K562 (cell line): ENCODE data around the gene ITGA6. TPM values are rescaled to one million over a fixed set of nuclear protein-coding genes. Genes with fewer than 3 reads are reported as not detected.

Source experiments
- ATAC-seq: fragments of 200-7000 bp; cut with Tn5 transposase; 3 replicates; pipeline ENCODE4 v1.9.1; 2020; ENCODE audit warnings: moderate library complexity
- BruUV-seq: library from RNA; stranded (reverse); fragments of 400-500 nt; replicated peaks from 2 replicates; lab custom pipeline; 2021; lab: Mats Ljungman, UMichigan
- CTCF ChIA-PET: fragments of 300-600 bp; formaldehyde crosslinking; extraction: SDS; loops from one replicate; lab custom pipeline; 2021; ENCODE audit warnings: low intra/inter-chr PET ratio; lab: Yijun Ruan, JAX
- POLR2A ChIA-PET: fragments of 300-600, 350-650 bp; sonication (Branson Sonifier 250); formaldehyde crosslinking; extraction: SDS; loops from one replicate; lab custom pipeline; 2021; ENCODE audit warnings: antibody characterized with exemption, inconsistent platforms; lab: Yijun Ruan, JAX
- DNase-seq, 4 experiments: peaks; one replicate each; pipeline versions ENCODE4 v3.0.0 to v3.0.0-alpha.2; 2011 to 2018; ENCODE audit warnings: low spot score in 3 of 4, mixed read lengths in 3 of 4; ENCODE audit errors: extremely low read depth in 1 of 4
- FAIRE-seq: peaks from 2 replicates; lab custom pipeline; 2011; peaks lifted over from hg19 to GRCh38; lab: Jason Lieb, UNC
- H2AFZ ChIP-seq: 2 replicates; pipeline ENCODE4 v1.6.0; 2011; ENCODE audit warnings: low read depth, low read length, control low read depth, inconsistent platforms
- H3K27ac ChIP-seq: fragments of 200-600 bp; 3 replicates; pipeline ENCODE4 v1.8.0; 2011; ENCODE audit warnings: low read depth, mild to moderate bottlenecking, control low read depth, inconsistent platforms, low read length, moderate library complexity, mixed read lengths; ENCODE audit errors: extremely low read depth
- H3K27me3 ChIP-seq, 2 experiments: fragments of 300-600 bp in 1 of 2; 2 replicates in 1 of 2; 3 replicates in 1 of 2; pipeline versions ENCODE4 v1.6.0 to v1.8.0; 2011; ENCODE audit warnings: inconsistent platforms in 2 of 2, low read length in 2 of 2, mild to moderate bottlenecking in 1 of 2, mixed read lengths in 1 of 2, moderate library complexity in 1 of 2; ENCODE audit not compliant: control insufficient read depth in 2 of 2, insufficient read depth in 2 of 2
- H3K36me3 ChIP-seq: fragments of 300-600 bp; 3 replicates; pipeline ENCODE4 v1.8.0; 2011; ENCODE audit warnings: mild to moderate bottlenecking, low read length, inconsistent platforms; ENCODE audit not compliant: control insufficient read depth, insufficient read depth
- H3K4me1 ChIP-seq, 2 experiments: fragments of 200-600 bp in 1 of 2; replicated peaks in 1 of 2; 2 replicates in 1 of 2; 3 replicates in 1 of 2; pipeline versions ENCODE4 v1.5.1 to v1.8.0; 2011; ENCODE audit warnings: inconsistent platforms in 2 of 2, low read length in 2 of 2, mild to moderate bottlenecking in 1 of 2, mixed read lengths in 1 of 2, moderate library complexity in 1 of 2; ENCODE audit not compliant: control insufficient read depth in 2 of 2, insufficient read depth in 2 of 2
- H3K4me2 ChIP-seq: 2 replicates; pipeline ENCODE4 v1.6.1; 2011; ENCODE audit warnings: low read length, control low read depth, inconsistent platforms, mixed read lengths; ENCODE audit not compliant: insufficient read depth
- H3K4me3 ChIP-seq: fragments of 200-600 bp; sonication (generic), shearing (Covaris generic); 2 replicates; pipeline ENCODE4 v1.5.1; 2016; ENCODE audit warnings: control low read depth, inconsistent platforms
- H3K79me2 ChIP-seq: fragments of 200-600 bp; 3 replicates; pipeline ENCODE4 v1.8.0; 2011; ENCODE audit warnings: low read length, inconsistent platforms; ENCODE audit not compliant: control insufficient read depth, insufficient read depth
- H3K9ac ChIP-seq, 2 experiments: 2 replicates each; pipeline versions ENCODE4 v1.6.0 to v1.6.1; 2011; ENCODE audit warnings: low read depth in 2 of 2, low read length in 2 of 2, control low read depth in 1 of 2, inconsistent platforms in 1 of 2, mild to moderate bottlenecking in 1 of 2, mixed read lengths in 1 of 2; ENCODE audit not compliant: insufficient read depth in 1 of 2
- H3K9me1 ChIP-seq: one replicate; pipeline ENCODE4 v1.6.0; 2011; ENCODE audit warnings: inconsistent platforms, mild to moderate bottlenecking, low read length, moderate library complexity; ENCODE audit not compliant: control insufficient read depth, insufficient read depth
- H3K9me3 ChIP-seq: replicated peaks from 2 replicates; pipeline ENCODE4 v1.5.1; 2011; ENCODE audit warnings: low read depth, low read length, inconsistent platforms; ENCODE audit not compliant: control insufficient read depth, insufficient read depth
- H4K20me1 ChIP-seq: replicated peaks from 2 replicates; pipeline ENCODE4 v1.6.1; 2011; ENCODE audit warnings: low read length, inconsistent platforms, mixed read lengths; ENCODE audit not compliant: control insufficient read depth, insufficient read depth
- CXXC5 ChIP-seq: fragments of 250-450 bp; sonication (Bioruptor Pico); IDR thresholded peaks from 2 replicates; pipeline ENCODE4 v1.8.0; 2022; ENCODE audit warnings: inconsistent platforms, mild to moderate bottlenecking, moderate library complexity
- ETV6 ChIP-seq, 3 experiments: fragments of 150-350 bp in 1 of 3; sonication (generic) in 1 of 3; formaldehyde crosslinking in 1 of 3; IDR thresholded peaks; 2 replicates each; pipeline versions ENCODE4 v1.6.1 to v1.8.0; 2014 to 2022; ENCODE audit warnings: borderline replicate concordance in 2 of 3, low read depth in 2 of 3, antibody characterized with exemption in 1 of 3, low read length in 1 of 3, mild to moderate bottlenecking in 1 of 3, missing genetic modification reagents in 1 of 3
- HES1 ChIP-seq: fragments of 450-650 bp; IDR thresholded peaks from 2 replicates; pipeline ENCODE4 v1.6.1; 2016; ENCODE audit warnings: low read depth, mild to moderate bottlenecking, moderate library complexity
- HNRNPLL ChIP-seq: fragments of 200-400 bp; formaldehyde crosslinking; IDR thresholded peaks from 2 replicates; pipeline ENCODE4 v1.6.1; 2017; ENCODE audit warnings: low read length, low read depth, mild to moderate bottlenecking; ENCODE audit not compliant: poor library complexity, severe bottlenecking
- ZNF134 ChIP-seq: fragments of 250-450 bp; sonication (Bioruptor Pico); conservative IDR thresholded peaks from 2 replicates; pipeline ENCODE4 v1.4.0; 2020
- ZNF347 ChIP-seq: fragments of 450-650 bp; formaldehyde crosslinking; IDR thresholded peaks from 2 replicates; pipeline ENCODE4 v1.4.0; 2020; ENCODE audit warnings: low read depth, mild to moderate bottlenecking, moderate library complexity
- WGBS: fragments of 100-300 bp; shearing (Covaris generic); methylation state at CpG from one replicate; pipeline ENCODE4 v1.1.6; 2016; ENCODE audit warnings: low coverage, mixed read lengths; ENCODE audit not compliant: insufficient coverage; ENCODE audit errors: missing lambda C conversion rate; 5-methylcytosine and 5-hydroxymethylcytosine counted together
- in situ Hi-C: fragments of 300-500 bp; cut with MboI; formaldehyde crosslinking; loops from 4 replicates; pipeline ENCODE4 v1.15.0; 2018; ENCODE audit warnings: inconsistent platforms, mixed read lengths
- intact Hi-C: fragments of 100-400 bp; cut with micrococcal nuclease; formaldehyde crosslinking; loops from 2 replicates; pipeline ENCODE4 v1.14.2; 2022
- polyA plus RNA-seq, 8 experiments: library from polyadenylated mRNA; depleted of rRNA in 4 of 8; stranded (reverse) in 5 of 8; unstranded in 3 of 8; fragments of >200 nt; fragmentation: Nextera tagmentation in 2 of 8; fragmentation: Illumina TruSeq in 1 of 8; extraction: Ambion mirVana in 2 of 8; extraction: Trizol in 1 of 8; gene quantifications; 2 replicates each; pipeline versions ENCODE4 v1.2.1 to v1.2.3, GENCODE V29; 2011 to 2014; ENCODE audit warnings: inconsistent platforms in 1 of 8, missing spikeins in 1 of 8
- total RNA-seq, 7 experiments: library from RNA; depleted of rRNA in 6 of 7; stranded (reverse); fragments of >200 nt in 6 of 7; fragmentation: Illumina TruSeq in 2 of 7; extraction: Trizol in 2 of 7; gene quantifications; 2 replicates each; pipeline versions ENCODE4 v1.2.1 to v1.2.3, GENCODE V29; 2011 to 2021; ENCODE audit warnings: low replicate concordance in 1 of 7
- TF ChIP-seq, protein P1 (sequence below): fragments of 250-450 bp; sonication (Bioruptor Pico); IDR thresholded peaks from 2 replicates; pipeline ENCODE4 v1.8.0; 2022; ENCODE audit warnings: inconsistent platforms

Gene ITGA6
- total and polyA plus RNA-seq, 9 of the 15 experiments (the other 6 are each of a cell fraction or from before 2014, with no cell fraction given), result 0.01 to 0.29 (median 0.05) TPM; not detected in 5

DNA sequence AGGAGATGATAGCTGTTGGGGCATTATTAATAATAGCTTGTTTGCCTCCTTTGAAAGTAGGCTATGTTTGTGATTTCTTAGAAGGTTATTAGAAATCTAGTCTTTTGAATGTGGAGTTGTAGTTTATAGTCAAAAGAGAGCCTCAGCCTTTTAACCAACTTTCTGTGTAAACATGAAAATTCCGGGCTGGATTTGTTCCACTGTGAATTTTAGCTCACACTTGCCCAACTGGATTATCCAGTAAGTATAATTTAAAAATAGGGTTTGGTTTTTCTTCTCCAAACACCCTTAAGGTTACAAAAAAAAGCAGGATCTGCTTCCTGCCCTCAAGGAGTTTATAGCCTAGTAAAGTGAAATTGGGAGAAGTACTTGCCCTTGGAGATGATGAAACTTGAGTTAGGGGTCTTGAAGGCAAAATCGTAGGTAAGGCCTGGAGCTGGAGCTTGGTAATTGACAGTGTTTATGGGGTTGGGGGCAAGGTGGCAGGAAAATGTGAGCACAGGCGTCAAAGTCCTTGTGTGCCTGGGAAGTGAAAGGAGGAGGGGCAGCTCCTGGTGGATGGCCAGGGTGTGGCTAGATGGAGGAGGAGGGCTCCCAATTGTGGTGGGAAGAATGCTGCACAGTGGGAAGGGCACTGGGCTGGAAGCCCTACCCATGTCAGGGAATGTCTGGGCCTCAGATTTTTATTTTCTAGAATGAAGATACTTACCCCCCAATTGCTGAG, 21.3 kb downstream of the ITGA6 start:
- Histone ChIP-seq H3K36me3 (no peaks in the 10 kb centered on the region), H3K27me3 (peaks cover 15 to 36% of the 10 kb centered on the region in 2 experiments), H3K9me3 (no peaks in the 10 kb centered on the region), H3K4me1 (no peaks in the 10 kb centered on the region), H3K4me3 (no peak overlapping the region), H2AFZ (no peak overlapping the region), H4K20me1 (no peaks in the 10 kb centered on the region), H3K9me1 (no peaks in the 10 kb centered on the region), H3K27ac (no peak overlapping the region), H3K79me2 (no peaks in the 10 kb centered on the region), H3K9ac (no peak overlapping the region), H3K4me2 (no peak overlapping the region)
- BruUV-seq, result no TSS peak
- intact Hi-C loops, result no loop called here
- CTCF ChIA-PET, result no interaction called here
- DNase-seq (no peak), ATAC-seq (no peak), FAIRE-seq (no peak)
- TF ChIP-seq ZNF134 (CRISPR knock-in tag) (no peak), HES1 (no peak), CXXC5 (CRISPR knock-in tag) (no peak), ZNF347 (CRISPR knock-in tag) (no peak), ETV6 (IDR thresholded peaks at IDR 0.05; ENCODE audit: borderline replicate concordance in 1 of 2, low read depth in 2 of 2, low read length in 1 of 2) (no peak), ETV6 (CRISPR knock-in tag; IDR thresholded peaks at IDR 0.05; ENCODE audit: borderline replicate concordance) (no peak), HNRNPLL (no peak)
- TF ChIP-seq, protein P1, sequence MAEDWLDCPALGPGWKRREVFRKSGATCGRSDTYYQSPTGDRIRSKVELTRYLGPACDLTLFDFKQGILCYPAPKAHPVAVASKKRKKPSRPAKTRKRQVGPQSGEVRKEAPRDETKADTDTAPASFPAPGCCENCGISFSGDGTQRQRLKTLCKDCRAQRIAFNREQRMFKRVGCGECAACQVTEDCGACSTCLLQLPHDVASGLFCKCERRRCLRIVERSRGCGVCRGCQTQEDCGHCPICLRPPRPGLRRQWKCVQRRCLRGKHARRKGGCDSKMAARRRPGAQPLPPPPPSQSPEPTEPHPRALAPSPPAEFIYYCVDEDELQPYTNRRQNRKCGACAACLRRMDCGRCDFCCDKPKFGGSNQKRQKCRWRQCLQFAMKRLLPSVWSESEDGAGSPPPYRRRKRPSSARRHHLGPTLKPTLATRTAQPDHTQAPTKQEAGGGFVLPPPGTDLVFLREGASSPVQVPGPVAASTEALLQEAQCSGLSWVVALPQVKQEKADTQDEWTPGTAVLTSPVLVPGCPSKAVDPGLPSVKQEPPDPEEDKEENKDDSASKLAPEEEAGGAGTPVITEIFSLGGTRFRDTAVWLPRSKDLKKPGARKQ, result no peak
- in situ Hi-C loops, result no loop called here
- WGBS, result 0% methylated on average over 3 of the region's 3 CpGs
- POLR2A ChIA-PET, result no interaction called here
